DMS53 treated with DMSO at 0.1 percent for 48 hours (cell line): ENCODE data around the gene PXN.

Experiments used
- DNase-seq: peaks from one replicate; lab custom pipeline; 2025; ENCODE audit not compliant: unreplicated experiment; lab: John Stamatoyannopoulos, UW

PXN gene

GRCh38 chr12:120265473-120266179 is at the start of gene PXN:
PXN (minus strand) TSS chr12:120265730; CDS start chr12:120265629, 101 bp downstream.
- peak; percentile 68 for DNase-seq

- no peak for DNase-seq
Measured at GRCh38 chr12:120314220-120314619, 48.7 kb upstream of the PXN start.

GRCh38 chr12:120301962-120302815 is 36.7 kb upstream of the PXN start, which contains the start of gene SIRT4:
SIRT4 (plus strand) TSS chr12:120302321; CDS start chr12:120303562, 1,241 bp downstream.
- peak; percentile 97 for DNase-seq

- DNase-seq = peak; percentile 97
Measured at GRCh38 chr12:120292661-120293531, 27.4 kb upstream of the PXN start, which contains the start of gene RNU4-1. RNU4-1 (minus strand) TSS chr12:120293237.

- DNase-seq = peak; percentile 69
Measured at GRCh38 chr12:120292411-120292660, 26.8 kb upstream of the PXN start.

- DNase-seq = peak; percentile 89
Measured at GRCh38 chr12:120290609-120291305, 25.2 kb upstream of the PXN start.

GRCh38 chr12:120287491-120287890 is 22.0 kb upstream of the PXN start:
- no peak for DNase-seq

GRCh38 chr12:120286768-120287490 is 21.4 kb upstream of the PXN start:
- no peak for DNase-seq

GRCh38 chr12:120284381-120284780 is 18.9 kb upstream of the PXN start:
- DNase-seq = no peak

GRCh38 chr12:120283318-120283717 is 17.8 kb upstream of the PXN start:
- DNase-seq = no peak

- no peak for DNase-seq
Measured at GRCh38 chr12:120278137-120279069, 12.9 kb upstream of the PXN start.

GRCh38 chr12:120276734-120277133 is 11.2 kb upstream of the PXN start:
- no peak for DNase-seq

GRCh38 chr12:120267736-120268135 is 2.2 kb upstream of the PXN start:
- no peak for DNase-seq

- no peak for DNase-seq
Measured at GRCh38 chr12:120266180-120266870, 795 bp upstream of the PXN start.

- no peak for DNase-seq
Measured at GRCh38 chr12:120264904-120265472, 542 bp downstream of the PXN start.

GRCh38 chr12:120264086-120264903 is 1.2 kb downstream of the PXN start:
- DNase-seq = no peak

- DNase-seq = no peak
Measured at GRCh38 chr12:120263748-120264085, 1.8 kb downstream of the PXN start.
